Astrocyte (in vitro differentiated cells and primary cell): ENCODE results near the gene SLC9A1. TPM values are rescaled to one million over a fixed set of nuclear protein-coding genes. Genes with fewer than 3 reads are reported as not detected.

Source experiments
- DNase-seq: peaks from one replicate; pipeline ENCODE4 v3.0.0-alpha.2; 2010; ENCODE audit warnings: low read depth
- FAIRE-seq: peaks from 2 replicates; lab custom pipeline; 2011; peaks lifted over from hg19 to GRCh38; lab: Jason Lieb, UNC
- H2AFZ ChIP-seq: 2 replicates; pipeline ENCODE4 v1.6.0; 2012; ENCODE audit warnings: low read depth, low read length, inconsistent platforms
- H3K27ac ChIP-seq: 2 replicates; pipeline ENCODE4 v1.5.1; 2011; ENCODE audit warnings: low read depth, low read length, inconsistent platforms
- H3K27me3 ChIP-seq: 2 replicates; pipeline ENCODE4 v1.6.0; 2011; ENCODE audit warnings: low read length, inconsistent platforms; ENCODE audit not compliant: insufficient read depth
- H3K36me3 ChIP-seq: 2 replicates; pipeline ENCODE4 v1.5.1; 2011; ENCODE audit warnings: low read length, inconsistent platforms; ENCODE audit not compliant: insufficient read depth
- H3K4me1 ChIP-seq: 2 replicates; pipeline ENCODE4 v1.5.1; 2011; ENCODE audit warnings: low read length, inconsistent platforms; ENCODE audit not compliant: insufficient read depth
- H3K4me2 ChIP-seq: 2 replicates; pipeline ENCODE4 v1.6.0; 2012; ENCODE audit warnings: low read length, inconsistent platforms
- H3K4me3 ChIP-seq: 2 replicates; pipeline ENCODE4 v1.5.1; 2011; ENCODE audit warnings: low read depth, mild to moderate bottlenecking, low read length, inconsistent platforms; ENCODE audit not compliant: insufficient read depth
- H3K79me2 ChIP-seq: 2 replicates; pipeline ENCODE4 v1.6.0; 2012; ENCODE audit warnings: mild to moderate bottlenecking, low read length, inconsistent platforms; ENCODE audit not compliant: insufficient read depth
- H3K9ac ChIP-seq: 2 replicates; pipeline ENCODE4 v1.6.0; 2012; ENCODE audit warnings: mild to moderate bottlenecking, low read length, inconsistent platforms
- H3K9me3 ChIP-seq: 2 replicates; pipeline ENCODE4 v1.5.1; 2012; ENCODE audit warnings: low read depth, mild to moderate bottlenecking, low read length, inconsistent platforms; ENCODE audit not compliant: insufficient read depth
- H4K20me1 ChIP-seq: 2 replicates; pipeline ENCODE4 v1.6.0; 2012; ENCODE audit warnings: low read length, inconsistent platforms; ENCODE audit not compliant: insufficient read depth
- H3K27ac Mint-ChIP-seq: one replicate; pipeline ENCODE4 v1.8.0; 2021; ENCODE audit warnings: mild to moderate bottlenecking, mixed read lengths; ENCODE audit not compliant: unreplicated experiment
- H3K27me3 Mint-ChIP-seq: one replicate; pipeline ENCODE4 v1.8.0; 2021; ENCODE audit warnings: low read depth, mixed read lengths; ENCODE audit not compliant: unreplicated experiment
- H3K36me3 Mint-ChIP-seq: one replicate; pipeline ENCODE4 v1.8.0; 2021; ENCODE audit warnings: low read depth, mixed read lengths; ENCODE audit not compliant: unreplicated experiment
- H3K4me1 Mint-ChIP-seq: one replicate; pipeline ENCODE4 v1.8.0; 2021; ENCODE audit warnings: low read depth, mixed read lengths; ENCODE audit not compliant: unreplicated experiment
- H3K4me3 Mint-ChIP-seq: one replicate; pipeline ENCODE4 v1.8.0; 2021; ENCODE audit warnings: mild to moderate bottlenecking, moderate library complexity, mixed read lengths; ENCODE audit not compliant: unreplicated experiment
- H3K9me3 Mint-ChIP-seq: one replicate; pipeline ENCODE4 v1.8.0; 2021; ENCODE audit warnings: mild to moderate bottlenecking, mixed read lengths; ENCODE audit not compliant: unreplicated experiment
- EZH2 ChIP-seq: IDR thresholded peaks from 2 replicates; pipeline ENCODE4 v1.6.1; 2012; ENCODE audit warnings: mild to moderate bottlenecking, low read length, inconsistent platforms; ENCODE audit not compliant: insufficient read depth
- total RNA-seq: library from RNA; stranded (reverse); gene quantifications from 2 replicates; pipeline ENCODE4 v1.2.1, GENCODE V29; 2021
- TF ChIP-seq, protein P1 (sequence below): IDR thresholded peaks from 2 replicates; pipeline ENCODE4 v1.5.1; 2011; ENCODE audit warnings: low read depth, mild to moderate bottlenecking, inconsistent platforms, low read length, moderate library complexity; ENCODE audit not compliant: insufficient read depth

Gene SLC9A1
- total RNA-seq, 1 donor from 2014 or later = 49.3 TPM

DNA sequence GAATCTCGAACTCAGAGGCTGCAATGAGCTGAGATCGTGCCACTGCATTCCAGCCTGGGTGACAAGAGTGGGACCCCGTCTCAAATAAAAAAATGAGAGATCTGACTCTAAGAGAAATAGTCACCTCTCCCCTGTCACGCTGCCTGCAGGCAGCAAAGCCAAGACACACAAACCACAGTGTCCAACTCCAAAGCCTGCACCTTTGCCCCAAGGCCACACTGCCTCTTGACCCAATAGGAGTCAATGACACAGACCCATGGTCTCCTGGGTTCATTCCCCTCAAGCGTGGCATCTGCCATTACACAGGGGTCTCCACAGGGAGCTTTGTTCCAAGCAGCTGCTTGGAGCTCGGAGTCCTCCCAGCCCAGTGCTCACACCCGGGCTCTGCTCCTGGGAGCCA, 46.3 kb downstream of the SLC9A1 start:
- Histone ChIP-seq H3K27me3 (no peaks in the 10 kb centered on the region), H4K20me1 (peaks cover 3% of the 10 kb centered on the region), H3K36me3 (peaks cover 3% of the 10 kb centered on the region), H3K9ac (no peak overlapping the region), H3K4me2 (no peak overlapping the region), H3K9me3 (no peaks in the 10 kb centered on the region), H3K4me3 (no peak overlapping the region), H3K4me1 (peaks cover 18% of the 10 kb centered on the region), H3K79me2 (peaks cover 3% of the 10 kb centered on the region), H3K27ac (no peak overlapping the region), H2AFZ (no peak overlapping the region)
- no peaks in the 10 kb centered on the region for H3K9me3 Mint-ChIP-seq
- no peak for FAIRE-seq
- H3K27ac Mint-ChIP-seq = no peak overlapping the region
- H3K4me1 Mint-ChIP-seq = peaks cover 22% of the 10 kb centered on the region
- H3K36me3 Mint-ChIP-seq = peaks cover 21% of the 10 kb centered on the region
- no peak for DNase-seq
- H3K27me3 Mint-ChIP-seq = peaks cover 2% of the 10 kb centered on the region
- TF ChIP-seq, protein P1, sequence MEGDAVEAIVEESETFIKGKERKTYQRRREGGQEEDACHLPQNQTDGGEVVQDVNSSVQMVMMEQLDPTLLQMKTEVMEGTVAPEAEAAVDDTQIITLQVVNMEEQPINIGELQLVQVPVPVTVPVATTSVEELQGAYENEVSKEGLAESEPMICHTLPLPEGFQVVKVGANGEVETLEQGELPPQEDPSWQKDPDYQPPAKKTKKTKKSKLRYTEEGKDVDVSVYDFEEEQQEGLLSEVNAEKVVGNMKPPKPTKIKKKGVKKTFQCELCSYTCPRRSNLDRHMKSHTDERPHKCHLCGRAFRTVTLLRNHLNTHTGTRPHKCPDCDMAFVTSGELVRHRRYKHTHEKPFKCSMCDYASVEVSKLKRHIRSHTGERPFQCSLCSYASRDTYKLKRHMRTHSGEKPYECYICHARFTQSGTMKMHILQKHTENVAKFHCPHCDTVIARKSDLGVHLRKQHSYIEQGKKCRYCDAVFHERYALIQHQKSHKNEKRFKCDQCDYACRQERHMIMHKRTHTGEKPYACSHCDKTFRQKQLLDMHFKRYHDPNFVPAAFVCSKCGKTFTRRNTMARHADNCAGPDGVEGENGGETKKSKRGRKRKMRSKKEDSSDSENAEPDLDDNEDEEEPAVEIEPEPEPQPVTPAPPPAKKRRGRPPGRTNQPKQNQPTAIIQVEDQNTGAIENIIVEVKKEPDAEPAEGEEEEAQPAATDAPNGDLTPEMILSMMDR = no peak
- no peak for TF ChIP-seq EZH2
- H3K4me3 Mint-ChIP-seq = no peak overlapping the region

DNA sequence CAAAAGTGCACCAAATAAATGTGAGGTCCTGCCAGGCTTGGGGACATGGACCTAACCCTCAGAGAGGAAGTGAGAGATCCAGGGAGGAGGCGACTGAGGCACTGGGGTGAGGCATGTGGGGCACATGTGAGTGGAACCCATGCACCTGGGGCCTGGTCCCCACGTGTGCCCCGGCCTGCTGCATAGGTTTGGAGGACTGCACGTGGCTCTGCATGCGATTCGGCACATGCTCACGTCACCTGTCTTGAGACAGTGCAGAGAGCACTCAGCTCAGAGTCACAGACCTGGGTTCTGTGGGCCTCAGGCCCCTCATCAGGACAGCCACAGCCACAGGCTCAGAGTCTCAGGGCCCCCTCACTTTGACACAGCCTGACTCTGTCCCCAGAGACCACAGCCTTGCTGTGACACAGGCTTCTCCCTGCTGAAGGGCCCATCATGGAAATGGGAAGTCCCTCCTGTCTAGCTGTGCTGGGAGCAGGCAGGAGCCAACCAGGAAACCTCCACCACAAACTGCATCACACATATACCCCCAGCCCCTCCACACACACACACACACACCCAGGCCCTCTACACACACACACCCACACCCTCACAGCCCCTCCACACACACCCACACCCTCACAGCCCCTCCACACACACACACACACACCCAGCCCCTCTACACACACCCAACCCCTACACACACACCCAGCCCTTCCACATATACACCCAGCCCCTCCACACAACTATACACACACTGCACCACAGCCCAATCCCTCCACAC, 48.2 kb downstream of the SLC9A1 start:
- no peaks in the 10 kb centered on the region for H3K36me3 ChIP-seq
- Mint-ChIP-seq H3K4me1 (peaks cover 13% of the 10 kb centered on the region), H3K27me3 (peaks cover 2% of the 10 kb centered on the region), H3K27ac (no peak overlapping the region), H3K4me3 (no peak overlapping the region), H3K36me3 (peaks cover 23% of the 10 kb centered on the region), H3K9me3 (no peaks in the 10 kb centered on the region)
- peaks cover 3% of the 10 kb centered on the region for H3K79me2 ChIP-seq
- H3K27me3 ChIP-seq = no peaks in the 10 kb centered on the region
- peaks cover 8% of the 10 kb centered on the region for H3K4me1 ChIP-seq
- no peak overlapping the region for H3K9ac ChIP-seq
- no peak overlapping the region for H3K27ac ChIP-seq
- DNase-seq (no peak), FAIRE-seq (no peak)
- TF ChIP-seq, protein P1 = no peak
- H3K4me2 ChIP-seq = no peak overlapping the region
- H3K4me3 ChIP-seq = no peak overlapping the region
- no peak overlapping the region for H2AFZ ChIP-seq
- H4K20me1 ChIP-seq = peaks cover 1% of the 10 kb centered on the region
- H3K9me3 ChIP-seq = no peaks in the 10 kb centered on the region

DNA sequence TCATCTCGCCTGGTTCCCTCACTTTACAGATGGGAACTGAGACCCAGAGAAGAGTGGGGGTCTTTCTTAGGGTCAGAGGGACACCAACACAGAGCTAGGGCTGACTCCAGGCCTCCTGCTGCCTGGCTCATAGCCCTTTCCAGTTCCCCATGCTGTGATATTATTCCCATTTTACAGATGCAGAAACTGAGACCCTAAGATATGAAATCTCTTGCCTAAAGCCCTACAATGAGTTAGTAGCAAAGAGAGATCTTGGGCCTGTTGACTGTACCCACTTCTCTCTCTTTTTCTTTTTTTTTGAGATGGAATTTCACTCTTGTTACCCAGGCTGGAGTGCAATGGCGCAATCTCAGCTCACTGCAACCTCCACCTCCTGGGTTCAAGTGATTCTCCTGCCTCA, 49.9 kb downstream of the SLC9A1 start:
- H3K9me3 Mint-ChIP-seq = no peaks in the 10 kb centered on the region
- TF ChIP-seq, protein P1 = no peak
- TF ChIP-seq EZH2 = no peak
- H3K27ac Mint-ChIP-seq = no peak overlapping the region

More for the DNA sequence above, 49.9 kb downstream of the SLC9A1 start:
- Histone ChIP-seq H2AFZ (no peak overlapping the region), H3K79me2 (no peaks in the 10 kb centered on the region), H3K4me2 (no peak overlapping the region), H3K9me3 (no peaks in the 10 kb centered on the region), H3K27me3 (no peaks in the 10 kb centered on the region), H4K20me1 (no peaks in the 10 kb centered on the region), H3K27ac (no peak overlapping the region), H3K9ac (no peak overlapping the region), H3K36me3 (no peaks in the 10 kb centered on the region), H3K4me3 (no peak overlapping the region), H3K4me1 (peaks cover 2% of the 10 kb centered on the region)
- Mint-ChIP-seq H3K4me3 (no peak overlapping the region), H3K27me3 (peaks cover 2% of the 10 kb centered on the region), H3K36me3 (peaks cover 22% of the 10 kb centered on the region), H3K4me1 (peaks cover 2% of the 10 kb centered on the region)
- DNase-seq = no peak
- no peak for FAIRE-seq
